ENCODE results near the gene CCDC39. TPM values are rescaled to one million over a fixed set of nuclear protein-coding genes. Genes with fewer than 3 reads are reported as not detected.

Gene CCDC39
- total RNA-seq, 1 donor from 2014 or later = not detected

Other genes starting within 250 kb of the CCDC39 start
- 67.4 and 67.7 TPM in 2 replicates for gene TTC14, start 77.3 kb downstream of the CCDC39 start, total RNA-seq
- 118 and 121 TPM in 2 replicates for gene FXR1, start 233.2 kb upstream of the CCDC39 start, total RNA-seq

All from T-helper 1 cell treated with Interleukin-12 subunit alpha and Interleukin-12 subunit beta and Interleukin-4 antibody, amounts not matched to agents 30 ng/mL and 1 ng/mL, for 36 hours (primary cell).